DMS53 treated with DMSO at 0.1 percent for 48 hours (cell line): Measurements from ENCODE around the gene CADM2.
A peak's percentile ranks its signal among the peaks of the same experiment; 100 is the strongest.

Experiments
- DNase-seq: peaks from one replicate; lab custom pipeline; 2025; ENCODE audit not compliant: unreplicated experiment; lab: John Stamatoyannopoulos, UW

The CADM2 gene

DNA sequence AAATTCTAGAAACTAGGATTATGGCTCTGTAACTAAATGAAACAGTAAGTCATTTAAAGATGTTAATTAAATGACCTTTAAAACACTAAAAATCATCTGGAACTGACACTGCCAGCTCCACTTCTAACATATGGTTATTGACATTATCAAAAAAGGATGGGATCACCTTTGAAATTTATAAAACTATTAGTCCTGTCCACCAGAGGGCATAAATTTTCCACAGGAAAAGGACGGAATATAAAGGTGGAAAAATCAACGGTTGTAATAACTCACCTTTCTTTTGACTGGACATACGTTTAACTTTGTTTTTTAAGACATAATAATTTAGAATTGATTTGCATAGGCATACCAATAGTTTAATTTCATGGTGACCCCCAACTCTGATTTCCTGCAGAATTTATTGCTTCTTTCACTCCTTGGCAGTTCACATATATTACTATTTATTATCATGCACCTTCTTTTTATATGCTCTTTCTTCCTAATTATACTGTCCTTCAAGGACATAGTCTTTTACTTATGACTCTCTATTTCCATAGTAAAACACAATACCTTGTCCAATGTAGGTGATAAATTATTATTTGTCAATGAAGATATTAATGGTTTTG, 345.7 kb downstream of the CADM2 start:
- peak; percentile 2 for DNase-seq

DNA sequence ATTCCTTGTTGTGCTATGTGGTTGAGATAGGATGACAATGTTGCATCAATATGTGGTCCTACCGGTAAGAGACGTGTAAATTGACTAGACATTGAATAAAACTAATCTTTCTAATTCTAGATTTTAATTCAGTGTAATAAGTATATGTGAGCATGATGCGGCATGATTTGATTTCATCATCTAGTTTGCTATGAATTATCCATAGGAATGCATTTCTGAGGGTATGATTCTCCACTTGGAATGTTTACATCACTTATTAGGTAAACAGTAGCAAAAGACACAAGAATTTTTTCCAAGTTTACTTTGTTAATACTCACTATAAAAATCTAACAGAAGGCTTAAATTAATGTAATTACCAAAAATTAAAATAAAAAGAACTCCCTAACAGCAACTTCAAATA, 353.5 kb downstream of the CADM2 start:
- no peak for DNase-seq

DNA sequence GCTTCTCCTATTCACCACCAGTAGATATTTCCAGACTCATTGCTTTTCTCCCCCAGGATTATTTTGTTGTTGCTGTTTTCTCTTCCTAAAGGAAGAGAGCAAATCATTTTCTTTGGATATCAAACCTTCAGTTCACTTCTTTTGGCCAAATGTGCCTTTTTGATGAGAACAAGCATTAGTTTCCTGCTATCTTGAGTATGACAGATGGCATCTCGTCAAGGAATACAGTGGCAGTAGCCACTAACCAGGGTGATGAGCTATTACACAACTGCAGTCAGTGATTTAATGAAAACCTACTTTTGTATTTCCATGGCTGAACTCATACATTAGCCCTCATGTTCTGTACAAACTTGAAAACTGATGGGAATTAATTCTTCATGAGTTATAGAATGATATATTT, 354.6 kb downstream of the CADM2 start:
- no peak for DNase-seq

DNA sequence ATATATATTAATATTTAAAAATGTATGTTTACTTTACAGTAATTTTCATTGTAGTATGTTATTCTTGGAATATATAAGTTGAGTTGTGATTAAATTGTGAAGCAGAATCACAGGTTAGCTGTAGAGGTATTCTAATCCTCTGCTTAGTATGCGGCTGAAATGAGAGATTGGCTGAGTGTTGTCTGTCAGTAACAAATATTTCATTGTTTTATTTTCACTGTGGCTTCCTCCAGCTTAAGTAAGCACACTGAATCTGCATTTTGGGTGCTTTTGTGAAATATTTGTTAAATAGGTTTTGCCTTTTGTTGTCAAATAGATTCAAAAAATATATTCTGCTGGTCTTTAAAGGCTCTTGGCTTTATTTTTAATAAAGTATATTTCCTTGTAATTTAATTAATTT, 357.5 kb downstream of the CADM2 start:
- DNase-seq, result no peak

DNA sequence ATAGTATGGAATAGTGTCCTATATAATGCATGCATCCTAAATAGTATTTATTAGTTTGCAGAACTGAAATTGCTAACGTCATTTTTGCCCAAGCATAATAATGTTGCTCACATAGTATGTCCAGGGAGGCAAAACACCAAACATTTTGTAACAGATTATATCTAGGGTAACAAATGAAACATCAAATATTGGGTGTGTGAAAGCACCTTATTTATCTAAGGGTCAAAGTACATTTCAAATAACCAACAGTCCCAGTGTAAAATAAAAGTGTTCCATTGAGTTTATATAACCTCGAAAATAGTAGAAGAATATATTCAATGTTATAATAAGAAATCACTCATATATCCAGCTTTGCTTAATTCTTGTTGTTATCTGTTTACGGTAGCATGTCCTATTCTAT, 363.1 kb downstream of the CADM2 start:
- DNase-seq, result no peak

DNA sequence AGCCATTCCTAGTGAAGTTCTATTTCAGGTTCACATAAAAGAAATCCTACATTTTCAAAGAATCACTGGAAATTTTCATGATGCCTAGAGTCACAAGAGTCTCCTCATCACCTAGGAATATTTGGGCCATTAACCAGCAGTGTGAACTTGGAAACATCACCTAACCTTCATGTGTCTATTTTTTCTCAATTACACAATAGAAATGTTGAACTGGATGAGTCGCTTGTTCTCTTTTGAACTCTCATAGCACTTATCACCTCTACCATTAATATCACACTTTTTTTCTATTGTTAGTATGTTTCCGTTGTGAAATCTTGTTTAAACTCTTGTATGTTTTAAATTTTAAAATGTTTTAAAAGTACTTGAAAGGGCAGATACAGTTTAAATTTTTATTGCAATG, 371.3 kb downstream of the CADM2 start:
- no peak for DNase-seq

DNA sequence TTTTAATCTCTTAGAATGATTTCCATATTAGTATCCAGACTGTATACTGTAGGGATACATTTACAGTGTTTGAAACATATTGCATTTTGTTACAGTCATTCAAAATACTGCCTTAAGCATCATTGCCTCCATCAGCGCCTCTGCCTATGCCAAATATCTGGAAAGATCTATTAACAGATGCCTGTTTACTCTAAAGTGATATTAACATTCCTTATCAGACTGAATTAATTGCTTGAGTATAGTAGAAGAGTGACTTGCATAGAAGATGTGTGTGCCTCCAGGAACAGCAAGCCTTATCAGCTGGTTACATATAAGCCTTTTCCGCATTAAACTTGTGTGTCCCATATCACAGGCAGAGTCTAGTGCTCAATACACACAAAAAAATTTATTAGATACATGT, 379.1 kb downstream of the CADM2 start:
- no peak for DNase-seq

DNA sequence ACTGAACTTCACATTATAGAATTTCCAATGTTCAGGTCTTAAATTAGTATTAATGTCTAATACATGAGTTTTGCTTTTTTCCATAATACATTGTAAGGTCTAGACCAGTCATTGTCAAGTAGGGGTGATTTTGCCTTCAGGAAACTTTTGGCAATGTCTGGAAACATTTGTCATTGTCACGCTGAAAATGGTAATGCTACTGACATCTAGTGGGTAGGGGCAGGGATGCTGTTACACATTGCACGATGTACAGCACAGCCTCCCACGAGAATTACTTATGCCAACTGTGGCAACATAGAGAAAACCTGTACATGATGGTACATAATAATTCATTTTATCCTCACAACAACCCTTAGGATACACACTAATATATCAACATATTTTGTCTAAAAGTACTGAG, 384.1 kb downstream of the CADM2 start:
- DNase-seq, result no peak

DNA sequence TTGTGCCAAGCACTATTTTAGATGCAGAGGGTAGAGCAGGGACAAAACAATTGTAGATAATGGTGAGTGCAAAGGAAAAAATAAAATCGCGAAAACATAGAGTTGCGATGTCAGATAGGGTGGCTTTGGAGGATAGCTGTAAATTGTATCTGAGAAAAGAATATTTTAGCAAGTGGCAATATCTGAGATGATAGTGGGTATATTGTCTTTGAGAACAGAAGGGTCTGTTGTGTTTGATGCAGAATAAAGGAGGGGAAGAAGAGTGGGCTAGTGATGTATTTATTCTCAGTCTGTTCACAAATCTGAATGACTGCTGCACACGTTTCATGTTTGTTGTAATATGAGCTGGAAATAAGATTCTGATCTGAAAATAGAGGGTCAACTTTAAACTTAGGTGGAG, 396.8 kb downstream of the CADM2 start:
- no peak for DNase-seq

DNA sequence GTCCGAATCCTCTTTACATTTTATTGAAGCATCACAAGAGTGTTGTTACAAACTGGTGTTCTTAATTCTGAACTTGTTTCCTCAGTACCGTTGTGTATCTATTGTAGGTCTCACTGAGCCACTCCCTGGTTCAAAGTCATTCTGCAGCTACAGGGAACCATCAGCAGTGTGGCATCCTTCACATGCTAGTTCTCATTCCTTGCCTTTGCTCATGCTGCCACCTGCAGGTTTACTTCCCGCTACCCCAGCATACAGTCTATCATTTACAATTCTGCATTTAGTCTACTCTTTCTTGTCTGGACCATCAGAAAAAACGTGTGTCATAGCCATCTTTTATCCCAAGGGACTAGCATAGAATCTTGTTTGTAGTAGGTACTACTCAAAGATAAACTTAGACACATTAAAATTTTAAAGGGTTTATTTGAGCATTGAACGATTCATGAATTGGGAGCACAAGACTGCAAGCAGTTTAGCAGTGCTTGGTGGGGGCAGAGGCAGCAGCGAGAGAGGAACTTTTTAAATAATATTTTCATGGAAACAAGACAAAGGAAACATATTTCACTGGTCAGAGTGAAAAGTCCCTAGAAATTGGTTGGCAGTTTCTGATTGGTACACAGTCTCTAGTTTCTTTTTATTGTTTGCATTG, 402.1 kb downstream of the CADM2 start:
- DNase-seq, result peak; percentile 13

DNA sequence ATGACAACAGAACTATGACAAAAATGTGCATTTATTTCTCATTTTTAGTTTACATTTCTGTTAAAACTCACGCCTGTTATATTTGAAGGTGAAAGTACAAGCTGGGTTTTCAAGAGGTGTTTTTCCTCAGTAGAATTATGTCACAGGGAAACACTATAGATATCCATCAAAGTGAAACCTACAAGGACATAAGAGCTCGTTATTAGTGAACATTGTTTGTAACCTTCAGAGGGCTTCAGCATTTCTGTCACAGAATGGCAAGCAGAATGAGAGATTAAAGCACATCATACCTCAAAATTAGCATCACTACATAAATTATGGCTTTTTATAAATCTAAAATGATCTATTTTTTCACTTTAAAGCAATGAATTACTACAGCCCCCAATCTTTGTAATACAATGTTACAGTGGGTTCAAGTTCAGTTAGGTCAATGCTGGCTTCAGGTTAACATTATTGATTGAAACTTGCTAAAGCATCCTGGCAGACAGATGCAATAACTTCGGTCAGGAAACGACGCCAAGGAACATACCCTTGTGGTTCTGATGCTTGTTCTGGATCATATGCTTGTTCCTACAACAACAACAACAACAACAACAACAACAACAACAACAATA, 405.6 kb downstream of the CADM2 start:
- DNase-seq, result no peak

DNA sequence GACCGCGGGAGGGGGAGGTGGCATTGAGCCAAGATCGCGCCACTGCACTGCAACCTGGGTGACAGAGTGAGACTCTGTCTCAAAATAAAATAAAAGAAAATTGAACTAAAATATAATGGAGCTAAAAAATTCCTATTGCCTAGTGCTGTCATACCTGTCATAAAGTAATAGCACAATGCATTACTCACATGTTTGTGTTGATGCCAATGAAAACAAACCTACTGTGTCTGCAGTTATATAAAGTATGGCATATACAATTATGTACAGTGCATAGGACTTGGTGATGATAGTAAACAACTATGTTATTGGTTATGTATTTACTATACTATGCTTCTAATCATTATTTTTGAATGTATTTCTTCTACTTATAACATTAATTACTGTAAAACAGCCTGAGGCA, 411.6 kb downstream of the CADM2 start:
- no peak for DNase-seq

DNA sequence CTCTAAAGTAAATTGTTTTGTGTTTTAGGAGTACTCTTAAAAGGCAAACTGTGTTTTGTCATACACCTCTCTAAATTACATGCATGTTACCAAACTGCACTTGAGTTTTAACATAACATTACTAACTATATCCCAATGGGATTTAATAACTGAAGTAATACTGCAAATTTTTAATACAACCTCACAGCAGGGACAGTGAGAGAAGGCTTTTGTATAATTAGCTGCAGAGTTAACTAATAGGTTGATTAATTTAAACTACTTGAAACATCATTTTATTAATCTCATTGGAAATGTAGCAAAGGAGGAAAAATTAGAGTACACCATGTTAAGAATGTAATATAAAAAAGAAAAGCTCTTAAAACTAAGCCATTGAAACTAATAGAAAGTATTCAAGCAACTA, 417.3 kb downstream of the CADM2 start:
- no peak for DNase-seq

DNA sequence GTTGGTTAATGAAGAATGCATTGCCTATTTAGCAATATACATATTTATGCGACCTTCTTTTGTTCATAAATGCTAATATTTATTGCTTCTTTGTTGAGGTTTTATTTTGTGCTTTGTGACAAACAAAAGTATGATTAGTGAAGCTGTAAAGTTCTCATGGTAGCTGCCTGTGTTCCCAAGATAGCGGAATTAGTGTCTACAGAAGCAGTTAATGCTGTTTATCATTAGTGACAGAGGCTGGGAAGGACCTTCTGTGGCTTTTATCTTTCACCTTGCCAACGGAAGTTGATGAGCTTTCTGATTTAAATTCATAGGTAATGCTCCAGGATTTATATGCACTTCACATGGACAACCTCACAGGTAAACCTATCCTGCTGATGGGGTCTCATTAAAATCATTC, 418.3 kb downstream of the CADM2 start:
- no peak for DNase-seq

DNA sequence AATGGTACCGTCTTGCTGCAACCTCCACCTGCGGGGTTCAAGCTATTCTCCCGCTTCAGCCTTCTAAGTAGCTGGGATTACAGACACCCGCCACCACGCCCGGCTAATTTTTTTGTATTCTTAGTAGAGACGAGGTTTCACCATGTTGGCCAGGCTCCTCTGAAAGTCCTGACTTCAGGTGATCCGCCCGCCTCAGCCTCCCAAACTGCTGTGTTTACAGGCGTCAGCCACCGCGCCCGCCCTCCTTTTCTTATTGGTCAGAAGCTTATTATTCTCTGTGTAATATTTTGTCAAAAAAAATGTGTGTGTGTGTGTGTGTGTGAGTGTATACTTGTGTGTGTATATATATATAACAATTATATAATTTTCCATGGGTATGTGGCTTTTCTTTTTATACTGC, 425.6 kb downstream of the CADM2 start:
- DNase-seq, result no peak

DNA sequence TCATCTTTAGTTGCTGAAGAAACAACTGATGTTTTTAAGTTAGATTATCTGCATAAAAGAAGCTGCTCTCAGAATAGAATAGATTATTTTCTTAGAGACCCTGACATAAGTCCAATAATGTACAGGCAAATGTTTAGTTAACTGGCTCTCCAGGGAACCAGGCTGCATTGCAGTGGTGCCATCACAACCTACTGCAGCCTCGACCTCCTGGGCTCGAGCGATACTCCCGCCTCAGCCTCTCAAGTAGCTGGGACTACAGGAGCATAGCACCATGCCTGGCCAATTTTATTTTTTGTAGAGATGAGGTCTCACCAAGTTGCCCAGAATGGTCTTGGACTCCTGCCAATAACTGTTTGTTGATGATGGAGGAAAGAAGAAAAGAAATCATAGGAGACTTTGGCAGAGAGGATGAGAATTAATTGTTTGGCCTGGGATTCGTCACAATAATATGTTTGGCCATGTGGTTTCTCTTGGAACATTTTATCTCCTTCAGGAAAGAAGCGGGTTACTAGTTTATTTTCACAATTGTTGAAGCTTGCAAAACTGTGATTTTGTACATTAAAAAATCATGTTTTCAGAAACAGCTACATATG, 429.2 kb downstream of the CADM2 start:
- no peak for DNase-seq

DNA sequence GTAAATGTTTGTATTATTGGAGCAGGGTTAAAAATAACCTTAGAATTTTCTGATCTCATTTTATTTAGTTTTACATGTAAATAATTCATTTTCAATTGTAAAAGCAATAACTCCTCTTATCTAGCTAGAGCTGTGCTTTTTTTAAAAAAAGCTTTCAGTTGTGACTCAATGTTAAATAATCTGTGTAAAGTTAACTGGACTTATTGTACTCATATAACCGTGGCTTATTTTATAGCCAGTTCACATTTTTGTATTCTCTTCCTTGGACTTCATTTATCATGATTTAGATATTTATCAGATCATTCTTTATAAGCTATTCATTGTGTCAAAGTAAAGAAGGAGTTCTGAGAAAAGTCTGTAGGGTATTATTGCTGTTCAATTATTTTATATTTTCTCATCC, 435.6 kb downstream of the CADM2 start:
- DNase-seq, result no peak

DNA sequence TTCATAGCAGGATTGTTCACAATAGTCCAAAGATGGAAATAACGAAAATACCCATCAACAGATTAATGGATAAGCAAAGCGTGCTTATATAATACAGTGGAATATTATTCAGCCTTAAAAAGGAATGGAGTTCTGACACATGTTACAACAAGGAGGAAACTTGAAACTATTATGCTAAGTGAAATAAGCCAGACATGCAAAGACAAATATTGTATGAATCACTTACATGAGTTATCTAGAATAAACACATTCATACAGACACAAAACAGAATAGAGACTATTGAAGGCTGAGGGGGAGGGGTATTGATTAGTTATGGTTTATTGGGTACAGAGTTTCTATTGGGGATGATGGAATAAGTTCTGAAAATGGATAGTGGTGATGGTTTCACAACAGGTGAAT, 438.6 kb downstream of the CADM2 start:
- DNase-seq, result no peak

DNA sequence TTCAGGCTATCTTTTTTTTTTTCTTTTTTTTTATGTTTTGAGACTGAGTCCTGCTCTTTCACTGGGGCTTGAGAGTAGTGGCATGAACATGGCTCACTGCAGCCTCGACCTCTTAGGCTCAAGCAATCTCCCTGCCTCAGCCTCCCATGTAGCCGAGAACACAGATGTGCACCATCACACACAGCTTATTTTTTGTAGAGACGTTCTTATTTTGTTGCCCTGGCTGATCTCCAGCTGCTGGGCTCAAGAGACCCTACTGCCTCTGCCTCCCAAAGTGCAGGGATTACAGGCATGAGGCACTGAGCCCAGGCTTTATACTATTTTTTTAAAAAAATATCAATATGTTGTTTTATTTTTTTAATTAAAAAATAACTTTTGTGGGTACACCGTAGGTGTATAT, 467.3 kb downstream of the CADM2 start:
- no peak for DNase-seq

DNA sequence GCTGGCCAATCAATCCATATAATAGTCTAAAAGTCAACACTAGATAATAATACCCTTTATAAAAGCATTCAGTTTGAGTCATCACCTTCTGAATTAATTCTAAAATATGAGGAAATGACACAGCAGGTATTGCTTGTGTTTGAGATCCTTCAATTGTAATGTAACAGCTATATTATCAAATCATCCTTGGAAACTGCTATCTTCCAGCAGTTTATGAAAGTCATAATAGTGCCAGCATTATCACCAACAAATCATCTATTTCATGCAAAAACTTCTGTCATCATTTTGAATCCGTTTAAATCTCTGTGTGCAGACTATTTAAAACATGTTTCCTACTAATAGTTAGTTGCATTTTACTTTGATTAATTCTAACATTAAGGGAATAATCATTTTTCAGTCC, 468.7 kb downstream of the CADM2 start:
- no peak for DNase-seq

DNA sequence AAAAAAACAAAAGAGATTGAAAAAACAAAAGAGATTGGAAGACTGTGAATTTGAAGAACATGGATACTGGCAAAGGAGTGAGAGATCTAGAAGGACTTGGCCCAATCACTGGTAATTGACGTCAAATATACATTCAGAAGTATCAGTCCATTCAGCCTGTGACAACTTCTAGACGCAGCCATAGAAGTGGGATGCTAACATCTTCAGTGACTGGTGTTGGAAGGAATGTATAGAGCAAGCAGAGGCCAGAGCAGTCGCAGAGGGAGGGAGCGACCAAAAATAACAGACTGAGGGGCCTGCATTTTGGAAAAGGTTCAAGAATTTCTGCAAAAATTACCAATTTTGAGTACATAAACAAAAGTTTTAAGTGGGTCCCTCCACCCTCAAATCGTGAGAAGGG, 473.3 kb downstream of the CADM2 start:
- DNase-seq, result no peak

DNA sequence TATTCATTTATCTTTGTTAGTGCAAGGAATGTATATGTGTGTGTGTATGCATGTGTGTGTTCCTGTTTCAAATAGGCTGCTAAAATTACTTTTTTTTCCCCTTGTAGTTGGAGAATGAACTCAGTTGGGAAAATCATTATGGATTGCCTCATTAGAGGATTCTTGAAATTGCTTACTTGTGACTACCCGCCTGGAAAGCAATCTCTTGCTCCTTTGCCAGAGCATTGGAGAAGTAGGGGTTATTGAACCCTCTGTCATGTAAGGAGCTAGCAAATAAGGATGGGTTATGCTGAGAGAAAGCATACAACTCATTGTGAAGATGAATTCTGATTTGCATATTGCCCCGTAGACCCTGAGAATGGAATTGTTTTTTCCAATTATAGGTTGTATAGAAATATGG, 474.5 kb downstream of the CADM2 start:
- no peak for DNase-seq
